Stimulated activated CD4-positive, alpha-beta T cell treated with anti-CD3 and anti-CD28 coated beads, Interleukin-2, amount 100 ng/mL, for 4 hours (primary cell): ENCODE data around the gene WDR93.
"Not testable (repeated sequence)": the region's sequence is repeated elsewhere in the genome, so short reads cannot be mapped to it uniquely, and the experiment has no call there.

Experiments used
- DNase-seq: peaks from one replicate; pipeline ENCODE4 v3.0.0-alpha.2; 2020; ENCODE audit warnings: low read depth

Gene WDR93

DNA sequence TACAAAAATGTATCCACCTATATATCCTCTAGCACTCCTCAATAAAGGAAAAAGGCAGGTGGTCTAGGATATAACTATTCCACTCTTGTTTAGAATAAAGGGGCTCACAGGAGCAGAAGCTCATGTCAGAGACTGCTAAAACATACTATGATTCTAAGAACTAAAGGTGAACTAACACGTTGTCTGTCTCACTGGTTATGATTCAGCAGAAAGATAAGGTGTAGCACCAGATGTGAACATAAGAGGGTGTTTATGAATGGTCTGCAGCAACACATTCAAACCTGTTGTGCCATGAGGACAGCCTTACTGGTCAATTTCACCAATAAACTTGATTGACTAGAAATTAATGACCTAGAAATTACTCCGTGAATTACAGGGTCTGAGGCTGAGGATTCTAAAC is 4.6 kb upstream of the WDR93 start:
- DNase-seq = no peak

DNA sequence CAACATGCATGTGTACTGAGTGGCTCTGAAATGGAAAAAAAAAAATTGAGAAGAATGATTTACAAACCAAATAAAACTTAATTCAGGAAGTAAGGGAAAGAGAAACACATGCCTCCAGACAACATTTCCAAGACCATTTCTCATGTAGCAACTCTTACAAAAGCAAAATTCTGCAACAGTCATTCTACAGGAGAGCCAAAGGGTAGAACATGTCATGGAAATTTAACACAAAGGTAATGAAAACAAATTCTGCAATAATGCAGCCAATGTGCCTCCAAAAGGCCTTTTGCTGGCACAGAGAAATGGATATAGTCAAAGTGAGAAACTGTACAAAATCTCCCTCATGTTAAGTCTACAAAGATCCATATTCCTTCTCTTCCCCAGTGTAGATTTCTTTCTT is 4.1 kb upstream of the WDR93 start:
- DNase-seq = no peak

DNA sequence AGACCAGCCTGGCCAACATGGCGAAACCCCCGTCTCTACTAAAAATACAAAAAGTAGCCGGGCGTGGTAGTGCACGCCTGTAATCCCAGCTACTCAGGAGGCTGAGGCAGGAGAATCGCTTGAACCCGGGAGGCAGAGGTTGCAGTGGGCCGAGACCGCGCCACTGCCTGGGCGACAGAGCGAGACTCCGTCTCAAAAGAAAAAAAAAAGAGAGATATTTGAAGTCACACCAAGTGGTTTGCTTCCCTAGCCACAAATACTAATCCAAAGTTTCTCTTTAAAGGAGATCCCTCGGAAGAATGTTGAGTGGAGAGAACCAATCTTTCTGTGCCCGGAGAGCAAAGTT is 708 bp upstream of the WDR93 start:
- not testable (repeated sequence) for DNase-seq

DNA sequence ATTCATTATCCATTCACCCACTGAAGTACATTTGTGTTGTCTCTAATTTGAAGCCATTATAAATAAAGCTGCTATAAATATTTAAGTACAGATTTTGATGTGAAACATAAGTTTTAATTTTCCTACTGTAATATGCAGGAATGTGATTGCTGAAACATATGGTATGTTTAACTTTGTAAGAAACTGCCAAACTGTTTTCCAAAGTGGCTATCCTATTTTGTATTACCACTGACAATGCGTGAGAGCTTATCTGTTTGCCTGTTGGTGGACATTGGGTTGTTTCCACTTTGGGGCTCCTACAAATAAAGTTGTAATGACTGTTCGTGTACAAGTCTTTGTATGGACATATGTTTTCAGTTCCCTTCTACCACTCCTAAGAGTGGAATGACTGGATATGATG is 2.5 kb downstream of the WDR93 start:
- no peak for DNase-seq

- DNase-seq = no peak
Observed at GRCh38 chr15:89693696-89694095, 3.1 kb downstream of the WDR93 start.

GRCh38 chr15:89695198-89695597 is 4.6 kb downstream of the WDR93 start:
- no peak for DNase-seq

GRCh38 chr15:89704411-89704810 is 13.8 kb downstream of the WDR93 start:
- DNase-seq = no peak

DNA sequence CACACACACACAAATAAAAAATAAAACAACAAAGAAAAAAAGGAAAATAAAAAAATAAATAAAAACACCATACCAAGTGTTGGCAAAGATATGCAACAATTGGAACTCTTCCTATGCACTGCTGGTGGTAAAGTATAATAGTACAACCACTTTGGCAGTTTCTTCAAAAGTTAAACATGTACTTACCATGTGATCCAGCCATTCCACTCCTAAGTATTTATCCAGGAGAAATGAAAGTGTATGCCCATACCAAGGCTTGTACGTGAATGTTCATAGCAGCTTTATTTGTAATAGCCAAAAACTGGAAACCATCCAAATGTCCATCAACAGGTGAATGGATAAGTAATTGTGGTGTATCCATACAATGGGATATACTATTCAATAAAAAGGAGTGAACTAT is 17.0 kb downstream of the WDR93 start:
- no peak for DNase-seq

DNA sequence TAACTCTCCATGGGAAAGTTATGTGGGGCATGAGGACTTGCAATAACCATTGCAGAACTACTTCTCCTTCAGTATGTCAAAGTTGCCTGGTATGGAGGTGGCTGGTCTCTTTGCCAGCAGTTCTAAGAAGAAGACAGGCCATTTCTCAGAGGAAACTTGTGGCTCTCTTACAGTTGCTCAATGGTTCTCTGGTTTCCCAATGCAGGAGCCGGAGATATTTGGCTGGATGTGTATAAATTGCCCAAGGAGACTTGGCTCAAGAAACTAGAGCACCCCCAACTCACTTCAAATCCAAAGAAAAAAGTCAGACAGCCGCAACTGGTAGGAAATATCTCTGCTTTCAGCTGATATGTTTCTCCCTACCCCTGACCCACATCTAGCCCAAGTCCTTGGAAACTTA is 24.2 kb downstream of the WDR93 start:
- no peak for DNase-seq

DNA sequence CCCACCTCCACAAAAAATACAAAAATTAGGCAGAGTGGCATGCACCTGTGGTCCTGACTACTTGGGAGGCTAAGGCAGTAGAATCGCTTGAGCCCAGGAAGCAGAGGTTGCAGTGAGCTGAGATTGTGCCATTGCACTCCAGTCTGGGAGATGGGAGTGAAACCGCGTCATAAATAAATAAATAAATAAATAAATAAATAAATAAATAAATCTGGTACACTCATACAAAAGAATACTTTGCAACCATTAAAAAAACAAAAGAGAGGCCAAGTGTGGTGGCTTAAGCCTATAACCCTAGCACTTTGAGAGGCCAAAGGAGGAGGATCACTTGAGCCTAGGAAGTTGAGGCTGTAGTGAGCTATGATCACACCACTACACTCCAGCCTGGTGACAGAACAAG is 32.4 kb downstream of the WDR93 start:
- DNase-seq = no peak

DNA sequence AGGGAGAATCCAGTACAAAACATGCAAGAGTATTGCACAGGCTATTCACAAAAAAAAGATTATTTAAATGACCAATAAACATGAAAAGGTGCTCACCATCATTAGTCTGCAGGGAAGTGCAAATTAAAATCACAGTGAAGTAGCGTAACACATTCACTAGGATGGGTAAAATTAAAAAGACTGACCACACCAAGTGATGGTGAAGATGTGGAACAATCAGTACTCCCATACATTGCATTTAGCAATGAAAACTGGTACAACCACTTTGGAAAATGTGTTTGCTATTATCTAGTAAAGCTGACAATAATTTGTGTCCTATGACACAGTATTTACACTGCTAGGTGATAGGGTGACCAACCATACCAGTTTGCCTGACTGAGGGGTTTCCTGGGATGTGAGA is 34.0 kb downstream of the WDR93 start:
- no peak for DNase-seq

- no peak for DNase-seq
Observed at GRCh38 chr15:89725064-89725463, 34.5 kb downstream of the WDR93 start.

DNA sequence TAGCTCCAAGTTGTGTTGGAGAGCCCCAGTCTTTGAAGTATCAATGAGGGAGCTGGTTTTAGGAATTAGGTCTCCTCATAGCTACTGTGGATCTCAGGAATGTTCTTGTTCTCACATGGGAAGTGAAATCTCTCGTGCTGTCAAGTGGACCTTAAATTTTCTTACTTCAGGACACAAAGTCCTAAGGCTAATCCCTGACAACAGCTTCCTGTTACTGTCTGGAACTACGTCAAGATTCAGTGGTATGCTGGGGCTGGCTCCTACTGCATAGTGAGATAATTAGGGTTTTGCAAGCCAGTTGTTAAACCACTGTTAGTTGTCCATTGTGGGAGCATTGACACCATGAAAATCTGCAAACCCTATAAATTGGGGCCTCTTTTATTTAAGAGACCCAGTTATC is 37.6 kb downstream of the WDR93 start:
- no peak for DNase-seq

DNA sequence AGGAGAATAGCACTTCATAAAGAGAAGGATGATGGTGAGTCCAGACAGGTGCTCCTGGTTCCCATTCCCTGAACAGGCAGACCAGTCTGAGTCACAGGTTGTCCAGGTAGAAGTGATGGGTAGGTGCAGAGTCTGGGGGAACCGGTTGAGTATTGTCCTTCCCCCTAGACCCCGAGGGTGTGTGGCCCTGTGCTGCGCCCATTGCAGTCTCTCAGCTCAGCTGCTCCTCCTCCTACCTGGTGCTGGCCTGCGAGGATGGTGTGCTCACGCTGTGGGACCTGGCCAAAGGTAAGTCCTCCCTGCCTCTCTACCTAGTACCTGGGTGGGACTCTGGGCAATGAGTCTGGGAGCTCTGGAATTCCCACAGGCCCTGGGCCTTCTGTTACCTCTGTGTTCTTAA is 40.7 kb downstream of the WDR93 start:
- no peak for DNase-seq

GRCh38 chr15:89732451-89733172 is 42.0 kb downstream of the WDR93 start:
- no peak for DNase-seq

DNA sequence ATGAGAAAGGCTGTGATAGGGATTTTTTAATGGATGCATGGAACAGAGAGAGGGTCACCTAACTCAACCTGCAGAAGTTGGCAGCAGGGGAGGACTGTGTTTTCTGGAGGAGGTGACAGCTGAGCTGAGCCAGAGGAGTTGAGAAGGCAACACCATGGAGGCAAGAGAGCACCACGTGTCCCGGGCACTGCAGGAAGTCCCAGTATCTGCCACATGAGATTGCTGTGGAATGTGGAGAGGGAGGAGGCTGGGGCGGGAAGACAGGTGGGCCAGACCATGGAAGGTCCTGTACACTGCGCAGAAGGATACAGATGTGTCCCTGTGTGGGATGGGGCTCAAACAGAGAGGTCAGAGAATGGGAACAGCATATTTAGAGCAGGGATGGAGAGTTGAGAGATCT is 45.2 kb downstream of the WDR93 start:
- no peak for DNase-seq

GRCh38 chr15:89740137-89740536 is 49.5 kb downstream of the WDR93 start:
- peak; percentile 39 for DNase-seq

DNA sequence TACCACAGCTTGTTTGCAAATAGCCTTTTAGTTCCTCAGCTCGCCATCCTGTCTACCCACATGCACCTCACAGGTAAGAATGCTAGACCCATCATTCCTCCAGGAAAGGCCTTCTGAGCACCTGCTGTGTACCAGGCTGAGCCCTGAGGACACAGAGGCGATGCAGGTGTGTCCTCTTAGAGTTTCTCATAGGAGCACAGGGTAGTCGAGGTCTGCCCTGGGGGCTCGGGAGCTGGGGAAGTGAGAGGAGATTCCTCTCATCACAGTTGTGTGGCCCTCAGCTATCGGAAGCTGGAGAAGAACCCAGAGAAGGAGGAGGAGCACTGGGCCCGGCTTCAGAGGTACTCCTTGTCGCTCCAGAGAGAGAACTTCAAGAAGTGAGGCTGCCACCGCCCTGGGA is 52.4 kb downstream of the WDR93 start:
- no peak for DNase-seq

- DNase-seq = no peak
Observed at GRCh38 chr15:89743594-89743993, 53.0 kb downstream of the WDR93 start.

DNA sequence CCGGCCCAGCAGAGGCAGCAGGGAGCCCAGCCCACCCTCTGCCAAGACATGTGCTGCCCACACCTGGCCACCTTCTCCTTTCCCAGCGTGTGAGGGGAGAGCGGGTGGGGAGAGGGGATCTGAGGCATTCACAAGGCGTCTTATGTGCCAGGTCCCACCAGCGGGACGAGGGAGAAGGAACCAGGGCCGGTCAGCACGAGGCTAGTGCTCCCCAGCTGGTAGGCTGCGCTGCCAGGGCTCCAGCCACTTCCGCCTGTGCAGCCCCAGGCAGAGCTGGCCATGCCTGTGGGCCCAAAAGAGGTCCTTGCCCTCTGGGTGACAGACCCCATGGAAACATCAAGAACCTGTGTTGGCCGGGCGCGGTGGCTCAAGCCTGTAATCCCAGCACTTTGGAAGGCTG is 54.5 kb downstream of the WDR93 start:
- DNase-seq = no peak

DNA sequence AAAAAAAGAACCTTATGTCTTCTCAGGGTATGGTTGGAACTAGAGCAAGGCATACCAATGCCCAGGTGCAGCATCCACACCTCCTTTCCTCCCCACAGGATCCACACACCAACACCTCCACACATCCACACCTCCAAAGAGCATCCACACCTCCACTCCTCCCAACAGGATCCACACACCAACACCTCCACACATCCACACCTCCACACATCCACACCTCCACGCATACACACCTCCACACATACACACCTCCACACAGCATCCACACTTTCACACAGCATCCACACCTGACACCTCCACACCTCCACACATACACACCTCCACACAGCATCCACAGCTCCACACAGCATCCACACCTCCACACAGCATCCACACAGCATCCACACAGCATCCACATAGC is 55.2 kb downstream of the WDR93 start:
- DNase-seq = no peak

- no peak for DNase-seq
Observed at GRCh38 chr15:89746386-89746780, 55.8 kb downstream of the WDR93 start.

- no peak for DNase-seq
Observed at GRCh38 chr15:89747708-89748682, 57.4 kb downstream of the WDR93 start.

GRCh38 chr15:89749054-89749453 is 58.4 kb downstream of the WDR93 start:
- DNase-seq = no peak
